Activated CD4-positive, alpha-beta T cell treated with anti-CD3 and anti-CD28 coated beads for 4 hours (primary cell): ENCODE data around the gene CEP68.
"Not testable (repeated sequence)": the region's sequence is repeated elsewhere in the genome, so short reads cannot be mapped to it uniquely, and the experiment has no call there.

Experiments
- DNase-seq, 2 donors: peaks; one replicate each; pipeline ENCODE4 v3.0.0-alpha.2; 2020

The CEP68 gene

DNA sequence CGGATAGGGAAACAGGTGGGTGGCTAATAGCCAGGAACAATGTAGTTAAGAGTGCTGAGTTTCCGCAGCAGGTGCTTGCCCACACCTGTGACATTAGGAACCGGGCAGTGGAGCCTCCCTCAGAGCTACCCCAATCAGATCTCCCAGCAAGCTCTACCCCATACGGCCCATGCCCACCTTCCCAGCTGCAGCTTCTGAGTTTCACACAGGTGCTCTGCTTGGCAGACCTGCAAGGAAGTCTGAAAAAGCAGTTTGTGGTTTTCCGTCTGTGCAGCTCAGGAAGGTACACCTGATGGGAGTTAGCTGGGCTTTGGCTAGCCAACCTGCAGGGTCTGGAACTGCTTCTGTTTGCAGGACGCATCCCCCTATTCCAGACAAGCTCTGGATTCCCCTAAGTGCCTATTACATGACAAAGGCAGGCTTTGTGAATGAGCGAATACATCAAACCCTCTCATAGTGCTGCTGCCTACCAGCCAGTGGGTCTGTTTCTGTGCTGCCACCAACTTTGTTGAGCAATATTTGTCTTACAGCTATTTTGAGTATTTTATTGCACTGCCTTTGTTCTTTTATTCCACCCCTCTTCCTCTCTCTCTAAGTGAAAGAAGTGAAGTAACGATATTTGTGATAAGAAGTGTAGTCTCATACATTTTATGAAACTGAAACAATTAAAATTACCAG lies 24.7 kb upstream of the CEP68 start:
- DNase-seq: no peak

GRCh38 chr2:65032019-65032975 lies 23.9 kb upstream of the CEP68 start:
- no peak for DNase-seq

- DNase-seq: no peak
Measured at GRCh38 chr2:65033178-65033577, 23.0 kb upstream of the CEP68 start.

DNA sequence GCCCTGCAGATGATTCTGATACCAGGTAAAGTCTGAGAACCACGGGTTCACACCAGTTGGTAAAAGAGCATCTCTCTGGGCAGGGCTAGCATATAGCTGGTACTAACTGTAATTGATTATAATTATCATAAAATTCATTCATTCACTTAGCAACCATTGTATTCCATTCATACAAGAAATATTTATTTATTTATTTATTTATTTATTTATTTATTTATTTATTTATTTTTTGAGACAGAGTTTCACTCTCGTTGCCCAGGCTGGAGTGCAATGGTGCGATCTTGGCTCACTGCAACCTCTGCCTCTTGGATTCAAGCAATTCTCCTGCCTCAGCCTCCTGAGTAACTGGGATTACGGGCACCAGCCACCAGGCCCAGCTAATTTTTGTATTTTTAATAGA lies 22.5 kb upstream of the CEP68 start:
- not testable (repeated sequence) for DNase-seq

DNA sequence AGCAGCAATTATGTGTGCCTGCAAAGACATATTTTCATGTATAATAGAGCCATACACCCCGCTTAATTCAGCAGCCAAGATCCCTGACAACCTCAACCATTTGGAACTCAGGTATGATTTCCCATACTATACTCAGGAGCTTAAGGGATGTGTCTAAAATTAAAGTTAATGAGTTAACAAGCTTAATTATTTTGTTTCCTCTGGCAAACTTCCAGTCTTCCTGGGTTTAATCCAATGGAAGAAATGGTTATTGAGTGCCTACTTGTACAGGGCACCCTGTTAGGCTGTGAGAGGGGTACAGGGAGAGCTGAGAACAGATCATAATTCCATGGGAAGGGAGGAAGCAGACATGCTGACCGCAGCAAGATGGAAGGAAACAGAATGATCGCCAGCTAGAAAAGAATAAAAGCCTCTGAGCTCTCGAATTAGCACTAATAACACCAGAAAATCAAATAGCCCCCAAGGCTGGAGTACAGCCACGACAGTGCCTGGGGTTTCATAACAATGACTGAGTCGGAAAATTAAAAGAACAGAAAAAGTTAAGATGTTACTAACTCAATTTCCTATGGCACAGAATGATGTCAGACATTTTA lies 20.8 kb upstream of the CEP68 start:
- DNase-seq: no peak

GRCh38 chr2:65037178-65037577 lies 19.0 kb upstream of the CEP68 start:
- no peak for DNase-seq

GRCh38 chr2:65039640-65040039 lies 16.6 kb upstream of the CEP68 start:
- DNase-seq: no peak

- DNase-seq: peak; percentile 66 to 78
Measured at GRCh38 chr2:65040400-65041261, 15.6 kb upstream of the CEP68 start.

DNA sequence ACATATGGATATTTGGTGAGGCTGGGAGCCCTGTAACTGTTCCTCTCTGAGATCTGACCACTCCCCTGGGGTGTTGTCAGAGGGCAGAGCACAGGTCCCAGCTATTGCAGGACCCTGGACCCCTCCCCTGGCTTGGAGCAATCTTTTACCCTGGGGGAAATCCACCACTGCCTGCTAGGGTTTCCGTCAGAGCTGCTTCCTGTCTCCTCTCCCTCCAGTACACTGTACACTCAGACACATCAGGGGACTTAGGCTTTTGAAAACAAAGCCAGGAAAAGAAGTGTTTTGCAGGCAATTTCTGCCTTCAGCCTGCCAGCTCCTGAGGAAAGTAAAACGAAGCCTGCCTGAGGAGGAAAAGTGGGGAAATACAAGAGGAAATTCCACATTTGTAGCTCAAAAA lies 13.2 kb upstream of the CEP68 start:
- DNase-seq: no peak

GRCh38 chr2:65044097-65044735 lies 12.0 kb upstream of the CEP68 start:
- DNase-seq: no peak

DNA sequence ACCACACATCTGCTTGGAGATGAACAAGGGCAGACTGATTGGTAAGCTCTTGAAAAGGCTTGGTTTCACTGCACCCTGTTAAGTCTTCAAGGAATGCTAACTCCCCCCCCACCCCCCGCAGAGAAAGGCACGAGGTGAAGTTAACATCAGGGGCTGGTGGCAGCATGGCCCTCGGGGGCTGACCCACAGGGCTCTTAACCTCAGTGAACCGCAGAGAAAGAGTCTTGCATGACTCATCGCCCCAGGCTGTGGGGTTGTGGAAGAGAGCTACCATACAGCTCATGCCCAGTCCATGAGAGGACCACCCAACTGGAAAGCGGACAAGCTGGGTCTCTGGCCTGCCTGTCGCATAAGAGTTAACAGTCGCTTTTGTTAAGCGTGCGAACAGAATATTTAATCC lies 10.6 kb upstream of the CEP68 start:
- no peak for DNase-seq

DNA sequence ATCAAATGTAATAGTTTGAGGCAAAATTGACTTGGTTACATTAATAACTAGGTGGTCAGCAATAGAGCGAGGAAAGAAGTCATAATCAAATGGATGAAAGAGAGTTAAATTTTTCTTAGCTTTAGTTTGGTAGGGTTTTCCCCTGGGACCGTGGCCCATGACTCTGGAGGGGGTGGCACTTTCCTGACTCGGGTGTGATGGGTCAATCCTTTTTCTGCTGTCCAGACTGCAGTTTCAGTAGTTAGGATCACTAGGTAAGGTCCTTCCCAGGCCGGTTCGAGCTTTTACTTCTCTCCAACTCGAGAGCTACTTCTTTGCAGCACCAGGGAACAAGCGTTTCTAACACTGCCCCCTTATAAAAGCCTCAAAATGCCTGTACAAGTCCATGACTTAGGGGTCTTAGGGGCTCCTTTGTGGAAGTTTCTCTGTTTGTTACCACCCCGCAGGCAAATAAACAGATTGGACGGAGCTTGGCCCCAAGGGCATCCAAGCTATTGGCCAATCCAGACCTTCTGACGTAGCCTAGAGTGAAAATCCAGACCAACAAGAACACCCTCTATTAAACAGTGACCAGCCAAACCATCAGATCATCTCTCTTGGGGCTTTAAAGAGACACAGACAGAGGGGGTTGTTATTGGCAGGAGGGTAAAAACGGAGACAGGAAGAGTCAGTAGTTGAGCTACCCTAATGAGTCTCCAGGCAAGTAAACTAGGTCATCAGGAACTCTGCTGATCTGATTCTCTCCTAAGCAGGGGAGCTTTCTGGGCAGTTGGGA lies 9.4 kb upstream of the CEP68 start:
- DNase-seq: no peak

- no peak for DNase-seq
Measured at GRCh38 chr2:65049010-65049639, 7.1 kb upstream of the CEP68 start.

DNA sequence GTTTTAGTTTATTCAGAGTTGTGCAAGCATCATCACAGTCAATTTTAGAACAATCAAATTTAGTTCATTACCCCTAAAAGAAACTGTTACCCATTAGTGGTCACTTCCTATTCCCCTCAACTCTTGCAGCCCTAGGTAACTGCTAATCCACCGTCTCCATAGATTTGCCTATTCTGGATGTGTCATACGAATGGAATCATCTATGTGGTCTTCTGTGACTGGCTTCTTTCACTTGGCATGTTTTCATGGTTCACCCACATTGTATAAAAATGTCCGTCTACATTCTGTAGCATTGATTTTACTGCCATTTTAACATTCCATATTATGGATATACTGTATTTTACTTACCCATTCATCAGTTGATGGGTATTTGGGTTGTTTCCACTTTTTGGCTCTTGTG lies 5.3 kb upstream of the CEP68 start:
- DNase-seq: no peak

- DNase-seq: no peak
Measured at GRCh38 chr2:65053199-65053598, 3.0 kb upstream of the CEP68 start.

GRCh38 chr2:65054749-65055421 lies 1.3 kb upstream of the CEP68 start:
- DNase-seq: no peak

GRCh38 chr2:65055422-65056214 lies 598 bp upstream of the CEP68 start:
- peak in 1 of 2 donors; percentile 54 for DNase-seq

DNA sequence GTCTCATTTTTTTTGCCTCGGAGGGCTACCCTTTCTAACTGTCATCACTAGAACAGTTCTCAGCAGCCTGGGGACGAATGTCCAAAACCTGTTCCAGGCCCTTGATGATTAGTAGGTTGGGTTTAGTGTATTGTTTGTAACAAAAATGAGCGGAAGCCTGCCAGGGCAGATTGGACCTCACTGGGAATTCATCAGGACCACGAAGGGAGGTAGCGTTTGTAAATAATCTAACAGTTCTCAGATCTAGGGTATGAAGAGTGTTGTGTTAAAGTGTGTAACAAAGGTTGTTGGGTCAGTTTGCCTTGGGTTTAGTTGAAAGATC lies 799 bp downstream of the CEP68 start:
- DNase-seq: no peak

- DNase-seq: peak; percentile 62 to 65
Measured at GRCh38 chr2:65057391-65058052, 1.3 kb downstream of the CEP68 start.
